IPS-20b (cell line): ENCODE measurements around the gene DCAKD.

Source experiments
- H3K27ac ChIP-seq: one replicate; pipeline ENCODE4 v1.5.1; 2013; ENCODE audit warnings: low read length
- H3K27me3 ChIP-seq: 2 replicates; pipeline ENCODE4 v1.6.1; 2013; ENCODE audit warnings: mild to moderate bottlenecking, low read length, inconsistent platforms; ENCODE audit not compliant: insufficient read depth
- H3K36me3 ChIP-seq: 2 replicates; pipeline ENCODE4 v1.6.1; 2013; ENCODE audit warnings: low read depth, mild to moderate bottlenecking, inconsistent platforms, low read length, moderate library complexity; ENCODE audit not compliant: insufficient read depth
- H3K4me1 ChIP-seq: 2 replicates; pipeline ENCODE4 v1.6.1; 2013; ENCODE audit warnings: mild to moderate bottlenecking, control low read depth, inconsistent platforms, low read length, moderate library complexity; ENCODE audit not compliant: insufficient read depth
- H3K4me3 ChIP-seq: 2 replicates; pipeline ENCODE4 v1.5.1; 2013; ENCODE audit warnings: mild to moderate bottlenecking, low read length, inconsistent platforms
- H3K9ac ChIP-seq: 2 replicates; pipeline ENCODE4 v1.6.1; 2013; ENCODE audit warnings: low read depth, mild to moderate bottlenecking, inconsistent platforms, low read length, moderate library complexity
- H3K9me3 ChIP-seq: 2 replicates; pipeline ENCODE4 v1.6.1; 2013; ENCODE audit warnings: mild to moderate bottlenecking, low read depth, low read length, inconsistent platforms; ENCODE audit not compliant: insufficient read depth

DCAKD gene

DNA sequence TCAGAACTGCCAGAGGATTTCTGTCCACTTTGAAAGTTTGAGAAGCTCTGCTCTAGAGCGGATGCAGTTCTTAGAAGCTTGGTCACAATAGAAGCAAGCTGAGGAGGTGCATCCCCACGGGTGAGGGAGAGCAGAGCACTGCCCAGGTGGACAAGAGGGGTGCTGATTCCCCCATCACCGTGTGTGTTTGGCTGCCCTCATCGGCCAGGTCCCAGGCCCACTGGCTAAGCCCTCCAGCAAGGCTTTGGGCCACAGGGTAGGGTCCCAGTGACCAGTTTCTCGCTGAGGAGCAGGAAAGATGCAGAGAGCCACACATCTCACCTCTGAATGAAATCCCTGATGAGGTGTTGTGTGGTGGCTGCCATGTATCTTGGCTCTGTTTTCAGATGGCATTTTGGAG is 36.5 kb upstream of the DCAKD start:
- Histone ChIP-seq H3K27ac (no peak overlapping the region), H3K9ac (no peak overlapping the region), H3K9me3 (no peaks in the 10 kb centered on the region), H3K4me3 (no peak overlapping the region), H3K36me3 (peaks cover 91% of the 10 kb centered on the region), H3K27me3 (no peaks in the 10 kb centered on the region), H3K4me1 (peaks cover 4% of the 10 kb centered on the region)

DNA sequence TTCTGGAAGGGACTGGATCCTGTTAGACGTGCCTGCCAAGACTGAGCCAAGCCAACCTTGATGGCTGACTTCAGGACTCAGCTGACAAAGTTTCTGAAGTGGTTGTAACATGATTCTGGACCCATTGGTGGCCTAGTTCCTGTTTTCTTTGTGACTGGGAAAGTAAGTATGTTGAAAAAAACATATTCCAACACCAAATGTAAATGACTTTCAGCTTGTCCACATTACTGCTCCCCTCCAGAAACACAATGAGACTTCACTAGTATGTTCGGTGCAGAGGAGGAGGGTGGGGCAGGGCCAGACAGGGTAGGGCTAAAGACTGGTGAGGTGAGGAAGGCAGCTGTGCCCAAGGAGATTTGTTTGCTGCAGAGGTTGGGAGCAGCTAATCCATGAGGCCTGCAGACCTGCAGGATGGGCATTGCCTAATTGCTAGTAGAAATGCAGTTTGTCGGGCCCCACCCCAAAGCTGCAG is 36.1 kb upstream of the DCAKD start:
- Histone ChIP-seq H3K9me3 (no peaks in the 10 kb centered on the region), H3K27ac (no peak overlapping the region), H3K4me1 (peaks cover 4% of the 10 kb centered on the region), H3K36me3 (peaks cover 90% of the 10 kb centered on the region), H3K4me3 (no peak overlapping the region), H3K9ac (no peak overlapping the region), H3K27me3 (no peaks in the 10 kb centered on the region)

DNA sequence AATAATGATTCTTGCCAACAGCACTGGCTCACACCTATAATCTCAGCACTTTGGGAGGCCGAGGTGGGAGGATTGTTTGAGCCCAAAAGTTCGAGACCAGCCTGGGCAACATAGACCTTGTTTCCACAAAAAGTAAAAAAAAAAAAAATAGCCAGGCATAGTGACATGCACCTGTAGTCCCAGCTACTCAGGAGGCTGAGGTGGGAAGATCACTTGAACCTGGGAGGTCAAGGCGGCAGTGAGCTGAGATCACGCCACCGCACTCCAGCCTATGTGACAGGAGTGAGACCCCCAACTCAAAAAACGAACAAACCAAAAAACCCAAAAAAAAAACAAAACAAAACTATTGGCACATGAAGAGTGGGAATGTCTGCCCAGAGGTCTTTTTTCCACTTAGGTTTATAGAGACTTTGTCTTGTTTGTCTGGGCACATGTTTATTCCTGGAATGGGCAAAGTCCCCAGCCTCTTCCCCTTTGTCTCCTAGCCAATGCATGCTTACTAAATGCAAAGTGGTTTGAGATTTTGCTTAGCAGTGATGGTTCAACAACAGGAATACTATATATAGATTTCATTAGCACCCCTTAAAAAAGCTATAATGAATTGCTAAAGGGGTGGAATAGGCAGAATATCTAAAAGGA is 35.6 kb upstream of the DCAKD start:
- no peak overlapping the region for H3K4me3 ChIP-seq
- no peaks in the 10 kb centered on the region for H3K9me3 ChIP-seq
- H3K27ac ChIP-seq, result no peak overlapping the region
- H3K9ac ChIP-seq, result no peak overlapping the region
- H3K27me3 ChIP-seq, result no peaks in the 10 kb centered on the region
- peaks cover 4% of the 10 kb centered on the region for H3K4me1 ChIP-seq
- peaks cover 90% of the 10 kb centered on the region for H3K36me3 ChIP-seq

DNA sequence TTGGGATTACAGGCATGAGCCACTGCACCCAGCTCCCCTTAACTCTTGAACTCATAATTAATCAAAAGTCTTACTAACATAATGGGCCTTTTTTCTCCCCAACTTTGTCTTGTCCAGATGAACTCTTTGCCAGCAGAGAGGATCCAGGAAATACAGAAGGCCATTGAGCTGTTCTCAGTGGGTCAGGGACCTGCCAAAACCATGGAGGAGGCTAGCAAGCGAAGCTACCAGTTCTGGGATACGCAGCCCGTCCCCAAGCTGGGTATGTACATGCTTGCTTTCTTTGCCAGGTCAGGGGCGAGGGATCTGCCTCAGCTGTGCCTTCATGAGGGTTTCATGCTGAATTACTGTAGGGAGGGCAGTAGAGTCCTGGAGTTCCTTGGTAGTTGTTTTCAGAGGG is 35.0 kb upstream of the DCAKD start:
- Histone ChIP-seq H3K4me3 (no peak overlapping the region), H3K9me3 (no peaks in the 10 kb centered on the region), H3K27ac (no peak overlapping the region), H3K36me3 (peaks cover 90% of the 10 kb centered on the region), H3K27me3 (no peaks in the 10 kb centered on the region), H3K9ac (no peak overlapping the region), H3K4me1 (peaks cover 4% of the 10 kb centered on the region)

DNA sequence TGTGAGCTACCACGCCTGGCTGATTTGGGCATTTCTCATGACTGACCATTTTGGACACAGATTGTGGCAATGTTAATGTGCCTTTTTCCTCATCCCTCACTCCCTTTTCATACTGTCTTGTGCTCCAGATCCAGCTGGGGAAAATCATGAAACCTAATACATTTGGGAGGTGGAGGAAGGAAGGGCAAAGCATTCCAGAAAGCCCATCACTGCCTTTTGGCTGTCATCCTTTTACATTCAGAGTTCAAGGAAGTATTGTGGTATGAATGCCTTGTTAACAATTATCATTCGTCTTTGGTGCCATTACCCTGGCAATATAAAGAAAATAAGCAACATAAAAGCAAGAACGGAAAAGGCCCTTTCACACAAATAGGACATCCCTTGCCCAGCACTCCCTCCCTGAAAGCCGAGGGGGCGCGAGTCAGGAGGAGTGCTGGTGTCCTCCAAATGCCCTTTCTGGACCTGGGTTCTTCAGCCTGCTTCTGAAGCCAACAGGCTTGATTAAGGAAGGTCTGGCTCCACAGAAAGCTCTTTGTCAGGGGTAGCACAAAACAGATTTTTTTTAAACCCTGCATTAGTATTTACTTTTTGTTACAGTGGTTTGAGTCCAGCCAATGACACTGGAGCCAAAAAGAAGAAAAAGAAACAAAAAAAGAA is 29.7 kb upstream of the DCAKD start:
- H3K4me3 ChIP-seq, result no peak overlapping the region
- peaks cover 55% of the 10 kb centered on the region for H3K36me3 ChIP-seq
- H3K9me3 ChIP-seq, result no peaks in the 10 kb centered on the region
- no peak overlapping the region for H3K9ac ChIP-seq
- peaks cover 2% of the 10 kb centered on the region; the same call in 1 of the 2 replicates for H3K4me1 ChIP-seq
- no peaks in the 10 kb centered on the region for H3K27me3 ChIP-seq
- H3K27ac ChIP-seq, result no peak overlapping the region

DNA sequence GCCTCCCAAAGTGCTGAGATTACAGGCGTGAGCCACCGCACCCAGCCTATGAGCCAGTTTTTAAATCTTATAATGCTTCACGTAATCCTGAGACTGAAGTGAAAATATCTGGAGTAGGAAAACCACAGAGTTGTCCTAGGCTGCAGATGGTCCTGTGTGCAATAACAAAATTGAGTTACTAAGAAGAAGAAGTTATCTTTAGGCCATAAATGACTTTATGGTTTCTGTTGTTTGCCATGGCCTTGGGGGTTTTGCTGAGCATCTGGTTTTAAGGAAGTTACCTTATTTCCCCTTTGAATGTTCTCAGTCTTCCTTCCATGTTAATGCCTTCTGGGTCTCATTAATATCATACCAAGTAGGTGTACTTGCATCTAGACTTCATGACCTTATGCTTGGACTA is 26.2 kb upstream of the DCAKD start:
- Histone ChIP-seq H3K27ac (no peak overlapping the region), H3K9ac (no peak overlapping the region), H3K36me3 (peaks cover 54% of the 10 kb centered on the region), H3K4me1 (peaks cover 2% of the 10 kb centered on the region; the same call in 1 of the 2 replicates), H3K4me3 (no peak overlapping the region), H3K9me3 (no peaks in the 10 kb centered on the region), H3K27me3 (no peaks in the 10 kb centered on the region)

DNA sequence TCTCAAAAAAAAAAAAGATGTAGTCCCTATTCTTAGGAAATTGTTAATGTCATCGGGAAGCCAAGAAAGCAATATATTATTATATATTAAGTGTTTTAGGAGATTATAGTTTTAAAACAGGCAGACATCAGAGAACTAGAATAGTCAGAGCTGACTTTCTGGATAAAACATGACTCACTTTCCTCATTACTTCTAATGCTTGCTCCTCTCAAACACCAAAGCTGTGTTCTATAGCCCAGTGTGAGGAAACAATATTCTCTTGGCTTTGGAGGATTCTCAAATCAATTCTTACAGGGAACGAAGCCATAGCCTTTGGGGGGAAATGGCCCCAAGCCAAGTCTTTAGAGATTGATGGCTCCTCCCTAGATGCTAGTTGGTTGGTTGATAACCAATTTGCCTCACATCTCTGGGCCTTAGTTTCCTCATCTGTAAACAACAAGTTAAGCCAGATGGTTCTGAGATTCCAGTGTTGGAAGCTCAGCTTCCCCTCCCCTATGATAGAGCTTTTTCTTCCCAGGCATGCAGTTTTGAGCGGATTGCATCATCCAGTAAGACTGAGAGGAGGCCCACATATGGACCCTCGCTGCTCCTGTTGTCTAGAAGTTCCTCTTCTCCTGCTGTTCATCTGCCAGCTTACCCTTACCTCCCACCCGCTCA is 22.1 kb upstream of the DCAKD start:
- Histone ChIP-seq H3K4me1 (no peaks in the 10 kb centered on the region), H3K4me3 (no peak overlapping the region), H3K9ac (no peak overlapping the region), H3K27ac (no peak overlapping the region), H3K36me3 (peaks cover 51% of the 10 kb centered on the region), H3K27me3 (no peaks in the 10 kb centered on the region), H3K9me3 (no peaks in the 10 kb centered on the region)

DNA sequence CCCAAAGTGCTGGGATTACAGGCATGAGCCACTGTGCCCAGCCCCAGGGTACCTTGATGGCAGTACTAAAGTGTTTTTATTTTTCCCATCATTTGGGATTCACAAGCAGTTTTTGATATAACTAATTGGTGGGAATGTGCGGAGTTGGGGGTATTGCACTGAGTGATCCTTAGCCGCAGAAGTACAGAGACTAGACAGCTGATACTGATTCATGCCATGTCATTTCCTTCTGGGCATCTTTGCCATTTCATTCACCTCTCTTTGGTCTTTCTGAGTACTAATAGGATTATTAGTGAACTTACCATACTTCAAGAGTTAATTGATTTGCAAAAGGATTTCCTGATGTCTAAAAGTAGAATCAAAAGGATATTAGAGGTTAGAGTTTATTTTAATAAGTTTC is 19.4 kb upstream of the DCAKD start:
- Histone ChIP-seq H3K4me3 (no peak overlapping the region), H3K9ac (no peak overlapping the region), H3K9me3 (no peaks in the 10 kb centered on the region), H3K36me3 (peaks cover 59% of the 10 kb centered on the region), H3K27me3 (no peaks in the 10 kb centered on the region), H3K4me1 (no peaks in the 10 kb centered on the region), H3K27ac (no peak overlapping the region)

DNA sequence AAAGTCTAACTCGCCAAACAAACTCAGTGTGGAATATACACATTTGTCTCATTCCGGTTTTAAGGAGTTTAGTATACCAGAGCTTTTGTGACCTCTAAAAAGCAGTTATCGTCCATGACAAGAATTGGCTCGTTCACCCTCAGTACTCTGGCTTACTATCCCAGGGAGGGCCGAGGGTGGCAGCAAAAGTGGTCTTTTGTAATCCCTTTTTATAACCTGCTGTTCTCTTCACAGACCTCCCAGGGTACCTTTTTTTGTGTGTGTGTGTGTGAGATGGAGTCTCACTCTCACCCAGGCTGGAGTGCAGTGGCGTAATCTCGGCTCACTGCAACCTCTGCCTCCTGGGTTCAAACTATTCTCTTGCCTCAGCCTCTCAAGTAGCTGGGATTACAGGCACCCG is 18.6 kb upstream of the DCAKD start:
- peaks cover 55% of the 10 kb centered on the region for H3K36me3 ChIP-seq

DNA sequence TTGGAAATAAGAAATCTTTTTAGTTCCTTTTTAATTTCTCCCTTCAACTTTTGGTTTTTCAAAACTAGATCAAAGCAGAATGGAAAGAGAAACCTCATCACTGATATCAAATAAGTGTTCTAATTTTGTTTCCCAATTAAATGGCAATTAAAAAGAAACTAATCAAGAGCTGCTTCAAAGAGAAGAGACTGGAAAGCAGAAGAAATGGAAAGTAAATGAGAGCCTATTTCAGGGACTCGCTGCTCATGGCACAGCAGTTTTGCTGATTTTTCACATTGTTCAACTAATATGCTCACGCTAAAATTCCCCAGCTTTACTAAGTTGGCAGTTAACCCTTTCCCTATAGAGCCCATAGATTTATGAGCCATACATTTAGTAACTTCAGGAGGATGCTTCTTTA is 16.2 kb upstream of the DCAKD start:
- H3K27me3 ChIP-seq, result no peaks in the 10 kb centered on the region
- H3K9me3 ChIP-seq, result no peaks in the 10 kb centered on the region; the same call in 1 of the 2 replicates
- peaks cover 38% of the 10 kb centered on the region for H3K36me3 ChIP-seq
- no peak overlapping the region for H3K9ac ChIP-seq
- no peaks in the 10 kb centered on the region for H3K4me1 ChIP-seq
- no peak overlapping the region for H3K27ac ChIP-seq
- no peak overlapping the region for H3K4me3 ChIP-seq

More for the DNA sequence above, 18.6 kb upstream of the DCAKD start:
- no peak overlapping the region for H3K27ac ChIP-seq
- no peak overlapping the region for H3K4me3 ChIP-seq
- no peak overlapping the region for H3K9ac ChIP-seq
- no peaks in the 10 kb centered on the region for H3K9me3 ChIP-seq
- no peaks in the 10 kb centered on the region for H3K4me1 ChIP-seq
- H3K27me3 ChIP-seq, result no peaks in the 10 kb centered on the region

DNA sequence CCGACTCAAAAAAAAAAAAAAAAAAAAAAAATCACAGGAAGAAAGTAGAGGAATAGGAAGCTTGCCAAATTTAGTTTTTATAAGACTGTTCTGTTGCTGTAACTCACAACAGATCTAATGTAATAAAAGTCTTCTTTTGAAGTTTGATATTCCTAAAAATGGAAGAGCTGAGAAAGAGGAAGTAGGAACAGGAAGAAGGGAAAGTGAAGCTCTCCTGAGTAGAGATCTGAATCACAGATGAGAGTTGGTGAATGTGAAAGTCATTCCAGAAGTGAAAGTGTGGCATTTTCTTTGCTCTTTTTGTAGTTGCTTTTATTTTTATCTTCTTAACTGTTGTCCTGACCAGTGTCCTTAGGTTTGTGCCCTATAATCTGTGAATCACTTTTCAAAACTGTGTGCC is 11.8 kb upstream of the DCAKD start:
- H3K9me3 ChIP-seq, result no peaks in the 10 kb centered on the region; the same call in 1 of the 2 replicates
- H3K27ac ChIP-seq, result no peak overlapping the region
- peaks cover 4% of the 10 kb centered on the region; the same call in 1 of the 2 replicates for H3K4me1 ChIP-seq
- H3K4me3 ChIP-seq, result no peak overlapping the region
- peaks cover 19% of the 10 kb centered on the region for H3K36me3 ChIP-seq
- no peak overlapping the region for H3K9ac ChIP-seq
- no peaks in the 10 kb centered on the region for H3K27me3 ChIP-seq
